Liver (tissue), 3 donors: ENCODE measurements around the gene MYH13.

Source experiments
- EGR1 ChIP-seq, 2 donors: IDR thresholded peaks; 2 replicates each; pipeline ENCODE4 v1.6.1; 2016 to 2018; ENCODE audit warnings: antibody characterized with exemption in 2 of 2, low read depth in 2 of 2
- FOXA1 ChIP-seq: IDR thresholded peaks from 2 replicates; pipeline ENCODE4 v1.6.1; 2016; ENCODE audit warnings: antibody characterized with exemption
- GABPA ChIP-seq, 2 donors: IDR thresholded peaks in 1 of 2; conservative IDR thresholded peaks in 1 of 2; 2 replicates each; pipeline ENCODE4 v1.6.1; 2016; ENCODE audit warnings: antibody characterized with exemption in 2 of 2, mild to moderate bottlenecking in 1 of 2, moderate library complexity in 1 of 2
- HNF4G ChIP-seq: IDR thresholded peaks from 2 replicates; pipeline ENCODE4 v1.6.1; 2016; ENCODE audit warnings: antibody characterized with exemption
- JUND ChIP-seq, 2 donors: IDR thresholded peaks; 2 replicates each; pipeline ENCODE4 v1.6.1; 2016; ENCODE audit warnings: antibody characterized with exemption in 2 of 2
- RAD21 ChIP-seq, 2 donors: IDR thresholded peaks; 2 replicates each; pipeline ENCODE4 v1.6.1; 2016; ENCODE audit warnings: antibody characterized with exemption in 2 of 2, mild to moderate bottlenecking in 2 of 2
- SP1 ChIP-seq: IDR thresholded peaks from 2 replicates; pipeline ENCODE4 v1.6.1; 2018; ENCODE audit warnings: antibody characterized with exemption, mild to moderate bottlenecking
- TAF1 ChIP-seq: conservative IDR thresholded peaks from 2 replicates; pipeline ENCODE4 v1.6.1; 2016; ENCODE audit warnings: antibody characterized with exemption, mild to moderate bottlenecking
- YY1 ChIP-seq: IDR thresholded peaks from 2 replicates; pipeline ENCODE4 v1.6.1; 2016; ENCODE audit warnings: antibody characterized with exemption, mild to moderate bottlenecking
- TF ChIP-seq, protein P1 (sequence below): fragments of 150-350 bp; IDR thresholded peaks from 2 replicates; pipeline ENCODE4 v1.5.1; 2017; ENCODE audit warnings: improper control_type of control experiment, low read depth, low read length; ENCODE audit not compliant: missing input control
- TF ChIP-seq, protein P2 (sequence below): IDR thresholded peaks from 2 replicates; pipeline ENCODE4 v1.6.1; 2016; ENCODE audit warnings: antibody characterized with exemption, mild to moderate bottlenecking
- TF ChIP-seq, protein P3 (sequence below): IDR thresholded peaks from 2 replicates; pipeline ENCODE4 v1.6.1; 2016; ENCODE audit warnings: antibody characterized with exemption
- TF ChIP-seq, protein P4 (sequence below): IDR thresholded peaks from 2 replicates; pipeline ENCODE4 v1.6.1; 2016; ENCODE audit warnings: antibody characterized with exemption
- TF ChIP-seq, protein P5 (sequence below): IDR thresholded peaks from 2 replicates; pipeline ENCODE4 v1.6.1; 2016; ENCODE audit warnings: antibody characterized with exemption
- donor health status: healthy.
- donor health status: healthy.

DNA sequence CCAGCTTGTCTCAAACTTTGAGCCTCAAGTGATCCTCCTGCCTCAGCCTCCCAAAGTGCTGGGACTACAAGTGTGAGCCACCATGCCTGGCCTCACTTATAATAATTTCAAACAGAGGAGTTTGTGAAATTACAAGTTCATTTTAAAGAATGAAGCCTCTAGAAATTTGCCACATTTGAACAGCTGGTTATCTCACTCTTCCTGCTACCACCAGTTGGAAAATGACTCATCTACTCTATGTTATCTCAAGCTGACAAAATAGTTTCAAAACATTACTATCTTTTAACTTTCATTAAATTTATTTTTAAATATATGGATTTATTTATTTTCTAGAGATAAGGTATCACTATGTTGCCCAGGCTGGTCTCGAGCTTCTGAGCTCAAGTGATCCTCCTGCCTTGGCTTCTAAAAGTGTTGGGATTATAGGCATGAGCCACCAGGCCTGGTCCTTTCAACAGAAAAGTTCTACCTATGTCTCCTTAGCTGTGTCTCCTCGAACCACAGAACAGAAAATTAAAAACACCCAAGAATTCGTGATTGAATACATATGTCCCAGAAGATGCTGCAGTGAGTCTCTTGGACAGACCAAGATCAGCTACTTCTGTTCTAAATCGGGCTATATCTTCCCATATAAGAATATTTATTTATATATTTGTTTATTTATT lies 47.6 kb downstream of the MYH13 start:
- TF ChIP-seq, protein P1, sequence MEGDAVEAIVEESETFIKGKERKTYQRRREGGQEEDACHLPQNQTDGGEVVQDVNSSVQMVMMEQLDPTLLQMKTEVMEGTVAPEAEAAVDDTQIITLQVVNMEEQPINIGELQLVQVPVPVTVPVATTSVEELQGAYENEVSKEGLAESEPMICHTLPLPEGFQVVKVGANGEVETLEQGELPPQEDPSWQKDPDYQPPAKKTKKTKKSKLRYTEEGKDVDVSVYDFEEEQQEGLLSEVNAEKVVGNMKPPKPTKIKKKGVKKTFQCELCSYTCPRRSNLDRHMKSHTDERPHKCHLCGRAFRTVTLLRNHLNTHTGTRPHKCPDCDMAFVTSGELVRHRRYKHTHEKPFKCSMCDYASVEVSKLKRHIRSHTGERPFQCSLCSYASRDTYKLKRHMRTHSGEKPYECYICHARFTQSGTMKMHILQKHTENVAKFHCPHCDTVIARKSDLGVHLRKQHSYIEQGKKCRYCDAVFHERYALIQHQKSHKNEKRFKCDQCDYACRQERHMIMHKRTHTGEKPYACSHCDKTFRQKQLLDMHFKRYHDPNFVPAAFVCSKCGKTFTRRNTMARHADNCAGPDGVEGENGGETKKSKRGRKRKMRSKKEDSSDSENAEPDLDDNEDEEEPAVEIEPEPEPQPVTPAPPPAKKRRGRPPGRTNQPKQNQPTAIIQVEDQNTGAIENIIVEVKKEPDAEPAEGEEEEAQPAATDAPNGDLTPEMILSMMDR = no peak
- TF ChIP-seq, protein P2, sequence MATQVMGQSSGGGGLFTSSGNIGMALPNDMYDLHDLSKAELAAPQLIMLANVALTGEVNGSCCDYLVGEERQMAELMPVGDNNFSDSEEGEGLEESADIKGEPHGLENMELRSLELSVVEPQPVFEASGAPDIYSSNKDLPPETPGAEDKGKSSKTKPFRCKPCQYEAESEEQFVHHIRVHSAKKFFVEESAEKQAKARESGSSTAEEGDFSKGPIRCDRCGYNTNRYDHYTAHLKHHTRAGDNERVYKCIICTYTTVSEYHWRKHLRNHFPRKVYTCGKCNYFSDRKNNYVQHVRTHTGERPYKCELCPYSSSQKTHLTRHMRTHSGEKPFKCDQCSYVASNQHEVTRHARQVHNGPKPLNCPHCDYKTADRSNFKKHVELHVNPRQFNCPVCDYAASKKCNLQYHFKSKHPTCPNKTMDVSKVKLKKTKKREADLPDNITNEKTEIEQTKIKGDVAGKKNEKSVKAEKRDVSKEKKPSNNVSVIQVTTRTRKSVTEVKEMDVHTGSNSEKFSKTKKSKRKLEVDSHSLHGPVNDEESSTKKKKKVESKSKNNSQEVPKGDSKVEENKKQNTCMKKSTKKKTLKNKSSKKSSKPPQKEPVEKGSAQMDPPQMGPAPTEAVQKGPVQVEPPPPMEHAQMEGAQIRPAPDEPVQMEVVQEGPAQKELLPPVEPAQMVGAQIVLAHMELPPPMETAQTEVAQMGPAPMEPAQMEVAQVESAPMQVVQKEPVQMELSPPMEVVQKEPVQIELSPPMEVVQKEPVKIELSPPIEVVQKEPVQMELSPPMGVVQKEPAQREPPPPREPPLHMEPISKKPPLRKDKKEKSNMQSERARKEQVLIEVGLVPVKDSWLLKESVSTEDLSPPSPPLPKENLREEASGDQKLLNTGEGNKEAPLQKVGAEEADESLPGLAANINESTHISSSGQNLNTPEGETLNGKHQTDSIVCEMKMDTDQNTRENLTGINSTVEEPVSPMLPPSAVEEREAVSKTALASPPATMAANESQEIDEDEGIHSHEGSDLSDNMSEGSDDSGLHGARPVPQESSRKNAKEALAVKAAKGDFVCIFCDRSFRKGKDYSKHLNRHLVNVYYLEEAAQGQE = no peak
- TF ChIP-seq TAF1 = no peak
- no peak for TF ChIP-seq RAD21 (IDR thresholded peaks at IDR 0.05)
- TF ChIP-seq SP1 = no peak
- no peak for TF ChIP-seq GABPA (IDR thresholded peaks at IDR 0.05 in 1 of 2, conservative IDR thresholded peaks at IDR 0.05 in 1 of 2)
- TF ChIP-seq YY1 = no peak
- TF ChIP-seq EGR1 (IDR thresholded peaks at IDR 0.05; ENCODE audit: low read depth in 2 of 2) = no peak
- TF ChIP-seq FOXA1 = no peak
- no peak for TF ChIP-seq JUND (IDR thresholded peaks at IDR 0.05)
- TF ChIP-seq, protein P3, sequence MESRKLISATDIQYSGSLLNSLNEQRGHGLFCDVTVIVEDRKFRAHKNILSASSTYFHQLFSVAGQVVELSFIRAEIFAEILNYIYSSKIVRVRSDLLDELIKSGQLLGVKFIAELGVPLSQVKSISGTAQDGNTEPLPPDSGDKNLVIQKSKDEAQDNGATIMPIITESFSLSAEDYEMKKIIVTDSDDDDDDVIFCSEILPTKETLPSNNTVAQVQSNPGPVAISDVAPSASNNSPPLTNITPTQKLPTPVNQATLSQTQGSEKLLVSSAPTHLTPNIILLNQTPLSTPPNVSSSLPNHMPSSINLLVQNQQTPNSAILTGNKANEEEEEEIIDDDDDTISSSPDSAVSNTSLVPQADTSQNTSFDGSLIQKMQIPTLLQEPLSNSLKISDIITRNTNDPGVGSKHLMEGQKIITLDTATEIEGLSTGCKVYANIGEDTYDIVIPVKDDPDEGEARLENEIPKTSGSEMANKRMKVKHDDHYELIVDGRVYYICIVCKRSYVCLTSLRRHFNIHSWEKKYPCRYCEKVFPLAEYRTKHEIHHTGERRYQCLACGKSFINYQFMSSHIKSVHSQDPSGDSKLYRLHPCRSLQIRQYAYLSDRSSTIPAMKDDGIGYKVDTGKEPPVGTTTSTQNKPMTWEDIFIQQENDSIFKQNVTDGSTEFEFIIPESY = no peak
- TF ChIP-seq, protein P4, sequence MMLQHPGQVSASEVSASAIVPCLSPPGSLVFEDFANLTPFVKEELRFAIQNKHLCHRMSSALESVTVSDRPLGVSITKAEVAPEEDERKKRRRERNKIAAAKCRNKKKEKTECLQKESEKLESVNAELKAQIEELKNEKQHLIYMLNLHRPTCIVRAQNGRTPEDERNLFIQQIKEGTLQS = no peak
- TF ChIP-seq, protein P5, sequence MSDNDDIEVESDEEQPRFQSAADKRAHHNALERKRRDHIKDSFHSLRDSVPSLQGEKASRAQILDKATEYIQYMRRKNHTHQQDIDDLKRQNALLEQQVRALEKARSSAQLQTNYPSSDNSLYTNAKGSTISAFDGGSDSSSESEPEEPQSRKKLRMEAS = no peak
- TF ChIP-seq HNF4G = no peak
